OCI-LY3 (cell line): ENCODE data around the gene ZNF143.

ENCODE experiments used
- H2AFZ ChIP-seq: fragments of 200-600, 300-600 bp; shearing (Covaris generic); 2 replicates; pipeline ENCODE4 v1.6.0; 2014; ENCODE audit warnings: antibody characterized with exemption, low read depth, low read length
- H3K27ac ChIP-seq: fragments of 200-600, 300-600 bp; sonication (generic); 2 replicates; pipeline ENCODE4 v1.5.1; 2014; ENCODE audit warnings: mild to moderate bottlenecking, low read length, moderate library complexity, mixed read lengths
- H3K27me3 ChIP-seq: fragments of 200-600, 300-600 bp; sonication (generic); 2 replicates; pipeline ENCODE4 v1.6.1; 2014; ENCODE audit warnings: low read depth, low read length, mixed read lengths
- H3K36me3 ChIP-seq: fragments of 200-600, 300-600 bp; sonication (generic); replicated peaks from 2 replicates; pipeline ENCODE3; 2014; ENCODE audit warnings: low read depth, low read length, mixed read lengths
- H3K4me1 ChIP-seq: fragments of 300-600, 200-600 bp; sonication (generic); 2 replicates; pipeline ENCODE4 v1.6.1; 2014; ENCODE audit warnings: low read length, mixed read lengths
- H3K4me2 ChIP-seq: fragments of 200-600, 300-600 bp; sonication (generic); 2 replicates; pipeline ENCODE4 v1.6.1; 2014; ENCODE audit warnings: low read length, mixed read lengths
- H3K4me3 ChIP-seq: fragments of 300-600, 200-600 bp; sonication (generic); 2 replicates; pipeline ENCODE4 v1.5.1; 2014; ENCODE audit warnings: antibody characterized with exemption, mild to moderate bottlenecking, low read length, moderate library complexity
- H3K79me2 ChIP-seq: fragments of 300-600, 200-600 bp; shearing (Covaris generic); 2 replicates; pipeline ENCODE4 v1.6.1; 2014; ENCODE audit warnings: mild to moderate bottlenecking, low read length, mixed read lengths
- H3K9ac ChIP-seq: fragments of 300-600, 200-600 bp; shearing (Covaris generic); 2 replicates; pipeline ENCODE4 v1.6.0; 2014; ENCODE audit warnings: mild to moderate bottlenecking, low read length, moderate library complexity
- H3K9me3 ChIP-seq: fragments of 200-600, 300-600 bp; shearing (Covaris generic); 2 replicates; pipeline ENCODE4 v1.6.1; 2014; ENCODE audit warnings: low read length, mixed read lengths; ENCODE audit not compliant: insufficient read depth
- H4K20me1 ChIP-seq: fragments of 200-600, 300-600 bp; sonication (generic); 2 replicates; pipeline ENCODE4 v1.6.1; 2016; ENCODE audit warnings: low read length, mixed read lengths; ENCODE audit not compliant: insufficient read depth
- EZH2phosphoT487 ChIP-seq: fragments of 200-600 bp; shearing (Covaris generic); IDR thresholded peaks from 2 replicates; pipeline ENCODE4 v1.6.1; 2018; ENCODE audit warnings: antibody characterized with exemption, mixed run types, low read depth
- TF ChIP-seq, protein P1 (sequence below): fragments of 200-600, 300-600 bp; sonication (generic); IDR thresholded peaks from 2 replicates; pipeline ENCODE4 v1.5.1; 2014; ENCODE audit warnings: antibody characterized with exemption, low read length, low read depth

The ZNF143 gene

GRCh38 chr11:9528573-9529333, 67.9 kb downstream of the ZNF143 start:
- Histone ChIP-seq H3K9ac (no peak overlapping the region), H3K4me2 (no peak overlapping the region), H3K4me1 (no peaks in the 10 kb centered on the region), H3K36me3 (peaks cover 15% of the 10 kb centered on the region), H3K4me3 (no peak overlapping the region), H3K79me2 (no peaks in the 10 kb centered on the region), H3K27ac (no peak overlapping the region), H3K27me3 (no peaks in the 10 kb centered on the region), H3K9me3 (no peaks in the 10 kb centered on the region), H2AFZ (no peak overlapping the region), H4K20me1 (no peaks in the 10 kb centered on the region)
- TF ChIP-seq, protein P1, sequence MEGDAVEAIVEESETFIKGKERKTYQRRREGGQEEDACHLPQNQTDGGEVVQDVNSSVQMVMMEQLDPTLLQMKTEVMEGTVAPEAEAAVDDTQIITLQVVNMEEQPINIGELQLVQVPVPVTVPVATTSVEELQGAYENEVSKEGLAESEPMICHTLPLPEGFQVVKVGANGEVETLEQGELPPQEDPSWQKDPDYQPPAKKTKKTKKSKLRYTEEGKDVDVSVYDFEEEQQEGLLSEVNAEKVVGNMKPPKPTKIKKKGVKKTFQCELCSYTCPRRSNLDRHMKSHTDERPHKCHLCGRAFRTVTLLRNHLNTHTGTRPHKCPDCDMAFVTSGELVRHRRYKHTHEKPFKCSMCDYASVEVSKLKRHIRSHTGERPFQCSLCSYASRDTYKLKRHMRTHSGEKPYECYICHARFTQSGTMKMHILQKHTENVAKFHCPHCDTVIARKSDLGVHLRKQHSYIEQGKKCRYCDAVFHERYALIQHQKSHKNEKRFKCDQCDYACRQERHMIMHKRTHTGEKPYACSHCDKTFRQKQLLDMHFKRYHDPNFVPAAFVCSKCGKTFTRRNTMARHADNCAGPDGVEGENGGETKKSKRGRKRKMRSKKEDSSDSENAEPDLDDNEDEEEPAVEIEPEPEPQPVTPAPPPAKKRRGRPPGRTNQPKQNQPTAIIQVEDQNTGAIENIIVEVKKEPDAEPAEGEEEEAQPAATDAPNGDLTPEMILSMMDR: no peak
- TF ChIP-seq EZH2phosphoT487: no peak

- no peak overlapping the region for H3K27ac ChIP-seq
- no peaks in the 10 kb centered on the region for H3K79me2 ChIP-seq
- TF ChIP-seq EZH2phosphoT487: no peak
- TF ChIP-seq, protein P1: no peak
- H3K4me3 ChIP-seq: no peak overlapping the region
- no peaks in the 10 kb centered on the region for H3K4me1 ChIP-seq
- no peaks in the 10 kb centered on the region for H3K27me3 ChIP-seq
- H3K9ac ChIP-seq: no peak overlapping the region
- H3K36me3 ChIP-seq: peaks cover 15% of the 10 kb centered on the region
- no peaks in the 10 kb centered on the region for H4K20me1 ChIP-seq
- H3K9me3 ChIP-seq: no peaks in the 10 kb centered on the region
- no peak overlapping the region for H2AFZ ChIP-seq
- H3K4me2 ChIP-seq: no peak overlapping the region
Observed at GRCh38 chr11:9529334-9529650, 68.5 kb downstream of the ZNF143 start.

GRCh38 chr11:9530020-9530621, 69.3 kb downstream of the ZNF143 start:
- Histone ChIP-seq H3K27ac (no peak overlapping the region), H4K20me1 (no peaks in the 10 kb centered on the region), H3K9me3 (no peaks in the 10 kb centered on the region), H2AFZ (no peak overlapping the region), H3K27me3 (no peaks in the 10 kb centered on the region), H3K4me3 (no peak overlapping the region), H3K36me3 (peaks cover 15% of the 10 kb centered on the region), H3K9ac (no peak overlapping the region), H3K4me1 (peaks cover 4% of the 10 kb centered on the region), H3K4me2 (no peak overlapping the region), H3K79me2 (no peaks in the 10 kb centered on the region)
- TF ChIP-seq, protein P1: no peak
- TF ChIP-seq EZH2phosphoT487: no peak

- Histone ChIP-seq H4K20me1 (no peaks in the 10 kb centered on the region), H3K27me3 (no peaks in the 10 kb centered on the region), H3K4me1 (peaks cover 6% of the 10 kb centered on the region), H3K4me3 (no peak overlapping the region), H3K36me3 (peaks cover 11% of the 10 kb centered on the region), H3K79me2 (no peaks in the 10 kb centered on the region), H3K27ac (no peak overlapping the region), H3K4me2 (no peak overlapping the region), H3K9me3 (no peaks in the 10 kb centered on the region), H3K9ac (no peak overlapping the region), H2AFZ (no peak overlapping the region)
- TF ChIP-seq EZH2phosphoT487: no peak
- TF ChIP-seq, protein P1: no peak
Observed at GRCh38 chr11:9530901-9531625, 70.3 kb downstream of the ZNF143 start.
